ENCODE data around the gene SLC10A7. TPM values are rescaled to one million over a fixed set of nuclear protein-coding genes. Genes with fewer than 3 reads are reported as not detected.

SLC10A7 gene
- total and polyA plus RNA-seq, 2 experiments from 2014 or later = 8.3 to 21.2 TPM

DNA sequence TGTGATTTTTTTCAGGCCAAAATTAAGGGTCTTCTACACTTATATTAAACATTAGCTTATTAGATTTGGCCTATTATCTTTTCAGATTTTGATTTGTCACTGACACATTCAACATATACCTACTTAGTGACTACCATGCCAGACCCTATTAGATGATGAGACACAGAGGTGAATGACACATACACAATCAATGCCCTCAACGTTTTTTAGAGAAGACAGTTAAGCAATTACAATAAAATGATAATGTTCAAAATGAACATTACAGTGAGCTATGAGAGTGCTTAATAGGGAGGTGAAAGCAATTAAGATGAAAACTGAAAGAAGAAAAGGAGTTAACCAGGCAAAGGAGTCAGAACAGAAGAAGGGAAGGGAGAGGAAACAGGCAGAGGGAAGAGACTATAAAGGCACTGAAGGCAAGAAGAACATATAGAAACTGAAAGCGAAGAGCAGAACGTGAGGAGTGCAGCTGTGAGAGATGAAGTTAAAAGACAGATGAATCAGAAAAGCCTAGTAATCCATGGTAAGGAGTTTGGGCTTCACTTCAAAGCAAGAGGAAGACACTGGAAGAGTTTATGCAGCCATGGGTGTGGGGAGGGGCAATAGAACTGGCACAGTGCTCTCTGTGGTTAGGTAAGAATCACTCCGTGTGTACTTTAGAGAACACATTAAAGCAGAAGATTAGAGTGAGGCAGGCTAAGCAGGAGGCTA lies 188.4 kb downstream of the SLC10A7 start:
- Histone ChIP-seq H3K9me3 (ENCODE audit: low read depth) (no peaks in the 10 kb centered on the region), H4K20me1 (ENCODE audit: insufficient read depth, poor library complexity, severe bottlenecking) (no peaks in the 10 kb centered on the region), H3K4me2 (peak overlapping the region; percentile 41), H3K4me3 (no peak overlapping the region), H3K79me2 (no peaks in the 10 kb centered on the region), H3K9me2 (replicated peaks; ENCODE audit: insufficient read depth) (no peaks in the 10 kb centered on the region), H3K36me3 (replicated peaks; ENCODE audit: insufficient read depth, low read depth) (no peaks in the 10 kb centered on the region), H3K4me1 (ENCODE audit: insufficient read depth) (peaks cover 9% of the 10 kb centered on the region), H3K27ac (no peak overlapping the region), H2AFZ (no peak overlapping the region), H3K27me3 (no peaks in the 10 kb centered on the region)
- peak; percentile 36 for DNase-seq (ENCODE audit: low spot score)
- TF ChIP-seq EZH2phosphoT487 (IDR thresholded peaks at IDR 0.05; ENCODE audit: low read depth, severe bottlenecking, unreplicated experiment) (no peak), EZH2 (IDR thresholded peaks at IDR 0.05; ENCODE audit: borderline replicate concordance) (no peak), CTCF (IDR thresholded peaks at IDR 0.05; ENCODE audit: poor library complexity) (no peak)
- 52% methylated on average over 4 of the region's 4 CpGs for WGBS (ENCODE audit: low lambda C conversion rate, missing lambda C conversion rate)

DNA sequence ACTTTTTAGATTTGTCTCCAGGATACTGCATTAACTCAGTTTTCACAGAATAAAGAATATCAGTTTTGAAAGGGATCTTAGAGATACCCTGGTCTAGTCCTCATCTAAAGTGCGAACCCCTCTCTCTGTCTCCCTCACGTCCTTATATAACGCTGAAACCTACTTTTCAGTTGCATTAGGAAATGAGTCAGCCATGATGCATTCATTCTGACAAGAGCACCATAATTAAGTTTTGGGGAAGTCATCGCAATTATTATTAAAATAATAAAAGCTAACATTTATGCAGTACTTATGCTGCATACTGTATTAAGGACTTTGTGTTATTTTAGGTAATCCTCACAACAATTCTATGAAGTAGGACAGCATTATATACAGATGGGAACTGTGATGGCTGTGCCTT lies 191.3 kb downstream of the SLC10A7 start:
- Histone ChIP-seq H3K4me1 (ENCODE audit: insufficient read depth) (no peaks in the 10 kb centered on the region), H3K36me3 (replicated peaks; ENCODE audit: insufficient read depth, low read depth) (no peaks in the 10 kb centered on the region), H3K4me3 (no peak overlapping the region), H3K27me3 (no peaks in the 10 kb centered on the region), H3K79me2 (no peaks in the 10 kb centered on the region), H2AFZ (no peak overlapping the region), H4K20me1 (ENCODE audit: insufficient read depth, poor library complexity, severe bottlenecking) (no peaks in the 10 kb centered on the region), H3K4me2 (no peak overlapping the region), H3K9me3 (ENCODE audit: low read depth) (no peaks in the 10 kb centered on the region), H3K9me2 (replicated peaks; ENCODE audit: insufficient read depth) (no peaks in the 10 kb centered on the region), H3K27ac (no peak overlapping the region)
- DNase-seq (ENCODE audit: low spot score) = no peak
- TF ChIP-seq CTCF (IDR thresholded peaks at IDR 0.05; ENCODE audit: poor library complexity) (no peak), EZH2phosphoT487 (IDR thresholded peaks at IDR 0.05; ENCODE audit: low read depth, severe bottlenecking, unreplicated experiment) (no peak), EZH2 (IDR thresholded peaks at IDR 0.05; ENCODE audit: borderline replicate concordance) (no peak)
- 96% methylated on average over 4 of the region's 4 CpGs for WGBS (ENCODE audit: low lambda C conversion rate, missing lambda C conversion rate)

DNA sequence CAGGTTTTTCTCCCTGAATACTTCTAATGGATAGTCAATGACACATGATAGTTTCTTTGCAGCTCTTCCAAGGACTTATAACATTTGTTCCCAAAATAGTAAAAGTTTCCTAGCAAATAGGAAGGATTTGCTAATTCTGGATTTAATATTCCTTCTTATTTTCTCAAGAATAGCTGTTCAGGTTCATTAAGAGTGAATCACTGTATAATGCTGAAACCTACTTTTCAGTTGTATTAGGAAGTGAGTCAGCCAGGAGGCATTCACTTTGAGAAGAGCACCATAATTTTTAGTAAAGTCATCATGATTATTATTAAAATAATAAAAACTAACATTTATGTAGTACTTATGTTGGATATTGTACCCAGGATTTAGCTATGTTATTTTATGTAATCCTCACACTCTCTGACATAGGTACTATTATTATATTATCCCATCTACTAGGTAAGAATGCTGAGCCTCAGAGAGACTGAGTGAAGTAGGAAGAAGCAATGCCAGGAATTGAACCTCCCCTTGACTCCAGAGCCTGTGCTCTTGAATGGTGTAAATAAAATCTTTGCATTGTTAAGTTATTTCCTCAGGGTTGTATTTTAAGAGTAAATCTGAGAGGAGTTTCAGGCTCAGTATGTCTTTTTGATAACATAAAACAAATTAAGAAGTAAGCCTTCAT lies 192.6 kb downstream of the SLC10A7 start:
- H3K4me2 ChIP-seq = no peak overlapping the region
- no peaks in the 10 kb centered on the region for H4K20me1 ChIP-seq (ENCODE audit: insufficient read depth, poor library complexity, severe bottlenecking)
- TF ChIP-seq EZH2phosphoT487 (IDR thresholded peaks at IDR 0.05; ENCODE audit: low read depth, severe bottlenecking, unreplicated experiment) (no peak), EZH2 (IDR thresholded peaks at IDR 0.05; ENCODE audit: borderline replicate concordance) (no peak), CTCF (IDR thresholded peaks at IDR 0.05; ENCODE audit: poor library complexity) (no peak)
- no peaks in the 10 kb centered on the region for H3K79me2 ChIP-seq
- H3K4me3 ChIP-seq = no peak overlapping the region
- H2AFZ ChIP-seq = no peak overlapping the region
- no peaks in the 10 kb centered on the region for H3K27me3 ChIP-seq
- no peaks in the 10 kb centered on the region for H3K4me1 ChIP-seq (ENCODE audit: insufficient read depth)
- H3K9me3 ChIP-seq (ENCODE audit: low read depth) = no peaks in the 10 kb centered on the region
- no peaks in the 10 kb centered on the region for H3K36me3 ChIP-seq (replicated peaks; ENCODE audit: insufficient read depth, low read depth)
- H3K27ac ChIP-seq = no peak overlapping the region
- no peaks in the 10 kb centered on the region for H3K9me2 ChIP-seq (replicated peaks; ENCODE audit: insufficient read depth)
- no peak for DNase-seq (ENCODE audit: low spot score)
